HCT116 (cell line): ENCODE measurements around the gene GGT6. TPM values are rescaled to one million over a fixed set of nuclear protein-coding genes. Genes with fewer than 3 reads are reported as not detected.

Experiments
- CBX3 ChIP-seq: IDR thresholded peaks from 2 replicates; pipeline ENCODE4 v1.6.1; 2012; ENCODE audit warnings: low read depth
- CEBPB ChIP-seq: IDR thresholded peaks from 2 replicates; pipeline ENCODE4 v1.6.1; 2012; ENCODE audit warnings: low read depth
- EGR1 ChIP-seq: IDR thresholded peaks from 2 replicates; pipeline ENCODE4 v1.6.1; 2012; ENCODE audit warnings: low read depth
- POLR2A ChIP-seq: IDR thresholded peaks from 2 replicates; pipeline ENCODE4 v1.7.0; 2011; ENCODE audit warnings: borderline replicate concordance; ENCODE audit not compliant: insufficient read depth, insufficient read length; ENCODE audit errors: extremely low read depth
- RAD21 ChIP-seq: IDR thresholded peaks from 2 replicates; pipeline ENCODE4 v1.6.1; 2012; ENCODE audit warnings: low read depth, mild to moderate bottlenecking
- SIN3A ChIP-seq: IDR thresholded peaks from 2 replicates; pipeline ENCODE4 v1.6.1; 2012; ENCODE audit warnings: low read depth
- SRF ChIP-seq: IDR thresholded peaks from 2 replicates; pipeline ENCODE4 v1.6.1; 2012; ENCODE audit warnings: low read depth
- YY1 ChIP-seq: IDR thresholded peaks from 2 replicates; pipeline ENCODE4 v1.6.1; 2011; ENCODE audit warnings: low read length, low read depth, moderate library complexity, mild to moderate bottlenecking; ENCODE audit not compliant: insufficient replicate concordance; ENCODE audit errors: extremely low read depth
- ZFX ChIP-seq: fragments of 450-650 bp; IDR thresholded peaks from 2 replicates; pipeline ENCODE4 v1.6.1; 2017
- total RNA-seq: library from RNA; stranded (reverse); gene quantifications from one replicate; pipeline ENCODE4 v1.2.1, GENCODE V29; 2021; ENCODE audit not compliant: unreplicated experiment
- TF ChIP-seq, protein P1 (sequence below): IDR thresholded peaks from 2 replicates; pipeline ENCODE4 v1.6.1; 2011; ENCODE audit warnings: mild to moderate bottlenecking, low read length, moderate library complexity; ENCODE audit not compliant: insufficient replicate concordance; ENCODE audit errors: extremely low read depth
- TF ChIP-seq, protein P2 (sequence below), 3 experiments: fragments of 200-600 bp in 1 of 3; sonication (generic) in 1 of 3; IDR thresholded peaks in 2 of 3; conservative IDR thresholded peaks in 1 of 3; 2 replicates each; pipeline ENCODE4 v1.5.1; 2012 to 2017; ENCODE audit warnings: low read depth in 2 of 3, low read length in 2 of 3, antibody characterized with exemption in 1 of 3, borderline replicate concordance in 1 of 3, control low read depth in 1 of 3, mild to moderate bottlenecking in 1 of 3, mixed read lengths in 1 of 3, mixed run types in 1 of 3, moderate library complexity in 1 of 3; ENCODE audit not compliant: insufficient read depth in 1 of 3

The GGT6 gene
- total RNA-seq, 1 experiment from 2014 or later = 0.10 TPM

DNA sequence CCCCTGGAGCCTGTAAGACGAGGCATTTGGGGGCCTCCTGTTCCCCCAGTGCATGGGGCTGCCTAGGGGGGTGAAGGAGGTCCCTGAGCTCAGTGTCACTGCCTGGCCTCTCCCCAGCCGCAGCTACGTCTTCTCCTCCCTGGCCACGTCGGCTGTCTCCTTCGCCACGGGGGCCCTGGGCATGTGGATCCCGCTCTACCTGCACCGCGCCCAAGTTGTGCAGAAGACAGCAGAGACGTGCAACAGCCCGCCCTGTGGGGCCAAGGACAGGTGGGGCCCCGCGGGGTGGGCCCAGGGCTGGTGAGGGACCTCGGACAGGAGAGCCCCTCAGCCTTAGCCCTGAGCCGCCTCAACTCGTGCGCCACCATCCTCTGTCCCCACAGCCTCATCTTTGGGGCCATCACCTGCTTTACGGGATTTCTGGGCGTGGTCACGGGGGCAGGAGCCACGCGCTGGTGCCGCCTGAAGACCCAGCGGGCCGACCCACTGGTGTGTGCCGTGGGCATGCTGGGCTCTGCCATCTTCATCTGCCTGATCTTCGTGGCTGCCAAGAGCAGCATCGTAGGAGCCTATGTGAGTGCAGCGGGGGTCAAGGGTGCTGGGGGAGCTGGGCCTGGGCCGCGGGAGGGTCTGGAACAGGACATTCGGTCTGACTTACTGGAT is 27.4 kb downstream of the GGT6 start (continued):
- TF ChIP-seq, protein P1, sequence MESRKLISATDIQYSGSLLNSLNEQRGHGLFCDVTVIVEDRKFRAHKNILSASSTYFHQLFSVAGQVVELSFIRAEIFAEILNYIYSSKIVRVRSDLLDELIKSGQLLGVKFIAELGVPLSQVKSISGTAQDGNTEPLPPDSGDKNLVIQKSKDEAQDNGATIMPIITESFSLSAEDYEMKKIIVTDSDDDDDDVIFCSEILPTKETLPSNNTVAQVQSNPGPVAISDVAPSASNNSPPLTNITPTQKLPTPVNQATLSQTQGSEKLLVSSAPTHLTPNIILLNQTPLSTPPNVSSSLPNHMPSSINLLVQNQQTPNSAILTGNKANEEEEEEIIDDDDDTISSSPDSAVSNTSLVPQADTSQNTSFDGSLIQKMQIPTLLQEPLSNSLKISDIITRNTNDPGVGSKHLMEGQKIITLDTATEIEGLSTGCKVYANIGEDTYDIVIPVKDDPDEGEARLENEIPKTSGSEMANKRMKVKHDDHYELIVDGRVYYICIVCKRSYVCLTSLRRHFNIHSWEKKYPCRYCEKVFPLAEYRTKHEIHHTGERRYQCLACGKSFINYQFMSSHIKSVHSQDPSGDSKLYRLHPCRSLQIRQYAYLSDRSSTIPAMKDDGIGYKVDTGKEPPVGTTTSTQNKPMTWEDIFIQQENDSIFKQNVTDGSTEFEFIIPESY = no peak
- TF ChIP-seq SIN3A (no peak), RAD21 (no peak), EGR1 (no peak), ZFX (no peak), SRF (no peak), CBX3 (no peak), YY1 (no peak), POLR2A (no peak), CEBPB (no peak)
- TF ChIP-seq, protein P2, sequence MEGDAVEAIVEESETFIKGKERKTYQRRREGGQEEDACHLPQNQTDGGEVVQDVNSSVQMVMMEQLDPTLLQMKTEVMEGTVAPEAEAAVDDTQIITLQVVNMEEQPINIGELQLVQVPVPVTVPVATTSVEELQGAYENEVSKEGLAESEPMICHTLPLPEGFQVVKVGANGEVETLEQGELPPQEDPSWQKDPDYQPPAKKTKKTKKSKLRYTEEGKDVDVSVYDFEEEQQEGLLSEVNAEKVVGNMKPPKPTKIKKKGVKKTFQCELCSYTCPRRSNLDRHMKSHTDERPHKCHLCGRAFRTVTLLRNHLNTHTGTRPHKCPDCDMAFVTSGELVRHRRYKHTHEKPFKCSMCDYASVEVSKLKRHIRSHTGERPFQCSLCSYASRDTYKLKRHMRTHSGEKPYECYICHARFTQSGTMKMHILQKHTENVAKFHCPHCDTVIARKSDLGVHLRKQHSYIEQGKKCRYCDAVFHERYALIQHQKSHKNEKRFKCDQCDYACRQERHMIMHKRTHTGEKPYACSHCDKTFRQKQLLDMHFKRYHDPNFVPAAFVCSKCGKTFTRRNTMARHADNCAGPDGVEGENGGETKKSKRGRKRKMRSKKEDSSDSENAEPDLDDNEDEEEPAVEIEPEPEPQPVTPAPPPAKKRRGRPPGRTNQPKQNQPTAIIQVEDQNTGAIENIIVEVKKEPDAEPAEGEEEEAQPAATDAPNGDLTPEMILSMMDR (IDR thresholded peaks at IDR 0.05 in 2 of 3, conservative IDR thresholded peaks at IDR 0.05 in 1 of 3; ENCODE audit: borderline replicate concordance in 1 of 3, insufficient read depth in 1 of 3, low read depth in 2 of 3, low read length in 2 of 3) = no peak
